Measurements from ENCODE around the gene TTLL9. TPM values are rescaled to one million over a fixed set of nuclear protein-coding genes. Genes with fewer than 3 reads are reported as not detected.

TTLL9 gene
- total and polyA plus RNA-seq, 10 of the 15 experiments (the other 5 are each of a cell fraction or from before 2014, with no cell fraction given): 0.03 to 0.77 (median 0.11) TPM; not detected in 2

DNA sequence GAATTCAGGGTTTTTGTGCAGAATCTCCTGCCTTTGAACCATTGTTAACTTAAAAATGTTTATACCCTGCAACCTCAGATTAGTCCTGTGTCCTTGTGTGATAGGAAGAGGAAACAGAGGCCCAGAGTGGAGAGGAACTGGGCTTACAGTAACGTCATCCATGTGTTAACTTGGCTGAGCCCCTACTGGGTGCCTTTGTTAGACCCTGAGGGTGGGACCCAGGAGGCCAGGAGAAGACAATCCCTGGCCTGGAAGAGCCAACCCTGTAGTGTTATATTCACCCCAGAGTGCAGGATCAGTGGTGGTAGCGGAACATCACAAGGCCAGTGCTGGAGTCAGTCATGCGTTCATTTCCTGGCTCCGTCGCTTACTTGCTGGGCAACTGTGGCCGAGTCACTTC is 40.7 kb upstream of the TTLL9 start (continued):
- TF ChIP-seq BCL3 (IDR thresholded peaks at IDR 0.05; ENCODE audit: borderline replicate concordance, insufficient read depth, low read depth, low read length, poor library complexity, severe bottlenecking) (no peak), ZNF207 (IDR thresholded peaks at IDR 0.05; ENCODE audit: borderline replicate concordance) (no peak), MXI1 (IDR thresholded peaks at IDR 0.05; ENCODE audit: low read depth, low read length) (no peak), RFX5 (IDR thresholded peaks at IDR 0.05; ENCODE audit: low read depth, low read length) (no peak)
- TF ChIP-seq, protein P1, sequence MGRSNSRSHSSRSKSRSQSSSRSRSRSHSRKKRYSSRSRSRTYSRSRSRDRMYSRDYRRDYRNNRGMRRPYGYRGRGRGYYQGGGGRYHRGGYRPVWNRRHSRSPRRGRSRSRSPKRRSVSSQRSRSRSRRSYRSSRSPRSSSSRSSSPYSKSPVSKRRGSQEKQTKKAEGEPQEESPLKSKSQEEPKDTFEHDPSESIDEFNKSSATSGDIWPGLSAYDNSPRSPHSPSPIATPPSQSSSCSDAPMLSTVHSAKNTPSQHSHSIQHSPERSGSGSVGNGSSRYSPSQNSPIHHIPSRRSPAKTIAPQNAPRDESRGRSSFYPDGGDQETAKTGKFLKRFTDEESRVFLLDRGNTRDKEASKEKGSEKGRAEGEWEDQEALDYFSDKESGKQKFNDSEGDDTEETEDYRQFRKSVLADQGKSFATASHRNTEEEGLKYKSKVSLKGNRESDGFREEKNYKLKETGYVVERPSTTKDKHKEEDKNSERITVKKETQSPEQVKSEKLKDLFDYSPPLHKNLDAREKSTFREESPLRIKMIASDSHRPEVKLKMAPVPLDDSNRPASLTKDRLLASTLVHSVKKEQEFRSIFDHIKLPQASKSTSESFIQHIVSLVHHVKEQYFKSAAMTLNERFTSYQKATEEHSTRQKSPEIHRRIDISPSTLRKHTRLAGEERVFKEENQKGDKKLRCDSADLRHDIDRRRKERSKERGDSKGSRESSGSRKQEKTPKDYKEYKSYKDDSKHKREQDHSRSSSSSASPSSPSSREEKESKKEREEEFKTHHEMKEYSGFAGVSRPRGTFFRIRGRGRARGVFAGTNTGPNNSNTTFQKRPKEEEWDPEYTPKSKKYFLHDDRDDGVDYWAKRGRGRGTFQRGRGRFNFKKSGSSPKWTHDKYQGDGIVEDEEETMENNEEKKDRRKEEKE (IDR thresholded peaks at IDR 0.05): no peak

DNA sequence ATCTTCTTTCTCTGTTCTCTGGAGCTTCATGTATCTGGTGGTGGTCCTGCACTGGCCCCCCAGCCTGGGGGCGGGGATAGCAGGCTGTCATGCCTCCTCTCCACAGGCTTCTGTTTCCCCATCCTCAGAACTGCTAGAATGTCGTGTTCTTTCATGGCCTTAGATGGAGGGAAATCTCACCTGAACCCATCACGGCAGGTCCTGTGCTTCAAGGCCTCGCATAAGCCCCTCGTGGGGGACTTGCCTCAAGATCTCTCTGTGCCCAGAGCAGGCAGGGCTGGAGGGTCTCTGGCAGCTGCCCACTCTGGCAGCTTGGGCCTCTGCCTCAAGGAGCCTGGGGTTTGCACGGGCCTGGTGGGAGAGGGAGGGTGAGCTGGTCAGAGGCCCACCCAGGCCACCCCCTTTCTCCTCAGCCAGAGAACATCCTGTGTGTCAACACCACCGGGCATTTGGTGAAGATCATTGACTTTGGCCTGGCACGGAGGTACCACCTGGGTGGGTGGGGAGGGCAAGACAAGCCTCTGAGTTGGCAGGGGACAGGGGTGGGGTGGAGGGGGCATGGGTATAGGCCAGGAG is 39.9 kb upstream of the TTLL9 start:
- 59% methylated on average over 8 of the region's 8 CpGs for WGBS (ENCODE audit: insufficient coverage, insufficient replicate concordance, low lambda C conversion rate, missing lambda C conversion rate)
- Histone ChIP-seq H4K20me1 (ENCODE audit: control insufficient read depth, insufficient read depth) (no peaks in the 10 kb centered on the region), H3K27ac (ENCODE audit: control insufficient read depth, insufficient read depth) (no peak overlapping the region), H3K36me3 (ENCODE audit: control insufficient read depth in 2 of 2, insufficient read depth in 2 of 2, low read length in 1 of 2) (no peaks in the 10 kb centered on the region; a peak in 1 of 4 replicates), H3K4me3 (no peak overlapping the region), H3K9ac (ENCODE audit: control insufficient read depth, insufficient read depth, low read length) (no peak overlapping the region), H3K9me3 (replicated peaks; ENCODE audit: control insufficient read depth, insufficient read depth, low read length) (no peaks in the 10 kb centered on the region), H2AFZ (ENCODE audit: control insufficient read depth, low read depth, low read length) (no peak overlapping the region), H3K27me3 (replicated peaks in 1 of 2; ENCODE audit: control insufficient read depth in 2 of 2, insufficient read depth in 2 of 2, low read length in 1 of 2) (no peaks in the 10 kb centered on the region), H3K4me2 (ENCODE audit: control insufficient read depth, insufficient read depth) (no peak overlapping the region), H3K79me2 (ENCODE audit: control insufficient read depth, insufficient read depth, low read length) (no peaks in the 10 kb centered on the region), H3K4me1 (ENCODE audit: control insufficient read depth, insufficient read depth, low read length) (no peaks in the 10 kb centered on the region)
- ChIA-PET POLR2A (no interaction called here), RAD21 (ENCODE audit: unreplicated experiment) (interaction anchor here (0.7 to 1.0 kb wide), 2 partner anchors 21 to 136 kb away, joined by 3 read pairs; no protein-coding TSS in a partner anchor), SMC1A (ENCODE audit: uncharacterized antibody, unreplicated experiment) (interaction anchor here (1.0 kb wide), 1 partner anchor 13 kb away, joined by 3 read pairs; no protein-coding TSS in a partner anchor), CTCF (interaction anchor here (1.1 to 1.7 kb wide), 6 partner anchors 8 to 201 kb away, joined by 3 to 10 read pairs (median 5); no protein-coding TSS in a partner anchor)
- FAIRE-seq (no peak), DNase-seq (ENCODE audit: low read depth, low spot score) (no peak), ATAC-seq (no peak)
- intact Hi-C loops (cut with micrococcal nuclease; ENCODE audit: unreplicated experiment) (no loop called here), in situ Hi-C loops (cut with MboI) (no loop called here)
- no TSS peak for BruUV-seq (replicated peaks)
- TF ChIP-seq IRF3 (IDR thresholded peaks at IDR 0.05) (no peak), MEF2B (IDR thresholded peaks at IDR 0.05; ENCODE audit: partially characterized antibody, poor library complexity, severe bottlenecking) (no peak), CREB1 (IDR thresholded peaks at IDR 0.05; ENCODE audit: low read depth) (no peak), FOXM1 (IDR thresholded peaks at IDR 0.05; ENCODE audit: low read depth, low read length) (no peak), JUND (IDR thresholded peaks at IDR 0.05; ENCODE audit: low read depth, low read length) (no peak), SREBF1 (IDR thresholded peaks at IDR 0.05; ENCODE audit: low read length) (no peak), FOXK2 (IDR thresholded peaks at IDR 0.05) (no peak), IRF4 (IDR thresholded peaks at IDR 0.05; ENCODE audit: low read depth, low read length) (no peak), ZNF622 (IDR thresholded peaks at IDR 0.05) (no peak), BCL3 (IDR thresholded peaks at IDR 0.05; ENCODE audit: borderline replicate concordance, insufficient read depth, low read depth, low read length, poor library complexity, severe bottlenecking) (no peak)
